Measurements from ENCODE around the gene SNTG2.

SNTG2 gene

GRCh38 chr2:1231466-1232063, 280.9 kb downstream of the SNTG2 start:
- DNase-seq (ENCODE audit: low read depth in 3 of 3, low spot score in 1 of 3), result no peak

- DNase-seq (ENCODE audit: low read depth in 3 of 3, low spot score in 1 of 3), result no peak
Observed at GRCh38 chr2:1233281-1233680, 282.6 kb downstream of the SNTG2 start.

GRCh38 chr2:1234731-1235308, 284.2 kb downstream of the SNTG2 start:
- no peak for DNase-seq (ENCODE audit: low read depth in 3 of 3, low spot score in 1 of 3)

- DNase-seq (ENCODE audit: low read depth in 3 of 3, low spot score in 1 of 3), result no peak
Observed at GRCh38 chr2:1235806-1236205, 285.2 kb downstream of the SNTG2 start.

- DNase-seq (ENCODE audit: low read depth in 3 of 3, low spot score in 1 of 3), result no peak
Observed at GRCh38 chr2:1236606-1237005, 286.0 kb downstream of the SNTG2 start.

GRCh38 chr2:1237783-1238182, 287.1 kb downstream of the SNTG2 start:
- DNase-seq (ENCODE audit: low read depth in 3 of 3, low spot score in 1 of 3), result no peak

GRCh38 chr2:1238598-1239138, 288.0 kb downstream of the SNTG2 start:
- DNase-seq (ENCODE audit: low read depth in 3 of 3, low spot score in 1 of 3), result no peak

- DNase-seq (ENCODE audit: low read depth in 3 of 3, low spot score in 1 of 3), result no peak
Observed at GRCh38 chr2:1245193-1245592, 294.5 kb downstream of the SNTG2 start.

GRCh38 chr2:1246239-1246638, 295.6 kb downstream of the SNTG2 start:
- DNase-seq (ENCODE audit: low read depth in 3 of 3, low spot score in 1 of 3), result no peak

- DNase-seq (ENCODE audit: low read depth in 3 of 3, low spot score in 1 of 3), result no peak
Observed at GRCh38 chr2:1246991-1247390, 296.3 kb downstream of the SNTG2 start.

GRCh38 chr2:1248187-1248586, 297.5 kb downstream of the SNTG2 start:
- no peak for DNase-seq (ENCODE audit: low read depth in 3 of 3, low spot score in 1 of 3)

- DNase-seq (ENCODE audit: low read depth in 3 of 3, low spot score in 1 of 3), result no peak
Observed at GRCh38 chr2:1249897-1250687, 299.4 kb downstream of the SNTG2 start.

- no peak for DNase-seq (ENCODE audit: low read depth in 3 of 3, low spot score in 1 of 3)
Observed at GRCh38 chr2:1251520-1251919, 300.9 kb downstream of the SNTG2 start.

GRCh38 chr2:1253629-1254028, 303.0 kb downstream of the SNTG2 start:
- DNase-seq (ENCODE audit: low read depth in 3 of 3, low spot score in 1 of 3), result no peak

GRCh38 chr2:1254662-1255343, 304.2 kb downstream of the SNTG2 start:
- no peak for DNase-seq (ENCODE audit: low read depth in 3 of 3, low spot score in 1 of 3)

- no peak for DNase-seq (ENCODE audit: low read depth in 3 of 3, low spot score in 1 of 3)
Observed at GRCh38 chr2:1256632-1257324, 306.1 kb downstream of the SNTG2 start.

- DNase-seq (ENCODE audit: low read depth in 3 of 3, low spot score in 1 of 3), result no peak
Observed at GRCh38 chr2:1257334-1257733, 306.7 kb downstream of the SNTG2 start.

- no peak for DNase-seq (ENCODE audit: low read depth in 3 of 3, low spot score in 1 of 3)
Observed at GRCh38 chr2:1259746-1260145, 309.1 kb downstream of the SNTG2 start.

GRCh38 chr2:1262609-1263008, 312.0 kb downstream of the SNTG2 start:
- DNase-seq (ENCODE audit: low read depth in 3 of 3, low spot score in 1 of 3), result no peak

- DNase-seq (ENCODE audit: low read depth in 3 of 3, low spot score in 1 of 3), result no peak
Observed at GRCh38 chr2:1265454-1265853, 314.8 kb downstream of the SNTG2 start.

- DNase-seq (ENCODE audit: low read depth in 3 of 3, low spot score in 1 of 3), result no peak
Observed at GRCh38 chr2:1266351-1266750, 315.7 kb downstream of the SNTG2 start.

Data from stimulated activated CD4-positive, alpha-beta T cell treated with anti-CD3 and anti-CD28 coated beads, TNF-alpha, amount 100 ng/mL, for 1 hour (primary cell).